LNCaP clone FGC (cell line): ENCODE measurements around the gene ALB.

Experiments
- DNase-seq: peaks from one replicate; pipeline ENCODE4 v3.0.0-alpha.2; 2011; ENCODE audit warnings: low read depth
- H3K4me3 ChIP-seq: 2 replicates; pipeline ENCODE4 v1.5.1; 2011; ENCODE audit warnings: mild to moderate bottlenecking, low read depth, low read length, control low read depth
- TF ChIP-seq, protein P1 (sequence below): IDR thresholded peaks from 2 replicates; pipeline ENCODE4 v1.5.1; 2012; ENCODE audit warnings: mild to moderate bottlenecking; ENCODE audit not compliant: control insufficient read depth, insufficient read depth; ENCODE audit errors: extremely low read depth

The ALB gene

GRCh38 chr4:73429118-73429517, 25.0 kb downstream of the ALB start:
- TF ChIP-seq, protein P1, sequence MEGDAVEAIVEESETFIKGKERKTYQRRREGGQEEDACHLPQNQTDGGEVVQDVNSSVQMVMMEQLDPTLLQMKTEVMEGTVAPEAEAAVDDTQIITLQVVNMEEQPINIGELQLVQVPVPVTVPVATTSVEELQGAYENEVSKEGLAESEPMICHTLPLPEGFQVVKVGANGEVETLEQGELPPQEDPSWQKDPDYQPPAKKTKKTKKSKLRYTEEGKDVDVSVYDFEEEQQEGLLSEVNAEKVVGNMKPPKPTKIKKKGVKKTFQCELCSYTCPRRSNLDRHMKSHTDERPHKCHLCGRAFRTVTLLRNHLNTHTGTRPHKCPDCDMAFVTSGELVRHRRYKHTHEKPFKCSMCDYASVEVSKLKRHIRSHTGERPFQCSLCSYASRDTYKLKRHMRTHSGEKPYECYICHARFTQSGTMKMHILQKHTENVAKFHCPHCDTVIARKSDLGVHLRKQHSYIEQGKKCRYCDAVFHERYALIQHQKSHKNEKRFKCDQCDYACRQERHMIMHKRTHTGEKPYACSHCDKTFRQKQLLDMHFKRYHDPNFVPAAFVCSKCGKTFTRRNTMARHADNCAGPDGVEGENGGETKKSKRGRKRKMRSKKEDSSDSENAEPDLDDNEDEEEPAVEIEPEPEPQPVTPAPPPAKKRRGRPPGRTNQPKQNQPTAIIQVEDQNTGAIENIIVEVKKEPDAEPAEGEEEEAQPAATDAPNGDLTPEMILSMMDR = no peak
- H3K4me3 ChIP-seq = no peak overlapping the region
- no peak for DNase-seq

DNA sequence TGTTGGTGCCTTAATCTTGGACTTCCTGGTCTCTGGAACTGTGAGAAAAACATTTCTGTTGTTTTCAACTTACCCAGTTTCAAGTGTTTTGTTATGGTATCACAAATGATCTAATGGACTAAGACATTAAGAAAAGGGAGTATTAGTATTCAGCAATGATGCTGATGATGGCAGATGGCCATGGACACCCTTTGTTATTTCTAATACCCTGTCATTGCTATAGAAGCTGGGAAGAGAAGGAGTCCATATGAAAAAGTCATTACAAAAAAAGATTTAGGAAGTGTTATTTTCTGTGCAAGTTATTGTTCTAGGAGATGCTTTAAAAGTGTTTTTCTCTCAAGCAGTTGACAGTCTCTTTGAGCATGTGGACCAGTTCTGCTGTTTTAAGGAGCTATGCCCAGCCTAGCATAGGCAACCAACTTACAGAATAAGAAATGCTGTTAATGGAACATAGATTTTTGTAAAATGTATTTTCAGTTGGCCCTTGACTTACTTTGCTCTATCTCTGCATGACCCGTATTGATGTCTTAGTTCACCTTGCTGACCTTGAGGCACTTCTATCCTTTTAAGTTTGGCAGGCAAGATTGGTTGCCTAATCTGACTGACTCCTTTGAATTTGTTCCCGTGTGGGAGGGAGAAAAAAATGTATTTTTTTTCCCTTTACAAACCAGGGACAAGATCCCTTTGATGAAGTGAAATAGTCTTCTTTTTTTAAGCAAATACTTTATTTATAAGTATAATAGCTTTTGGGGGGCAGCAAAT, 25.9 kb downstream of the ALB start:
- no peak for DNase-seq
- TF ChIP-seq, protein P1 = no peak
- no peak overlapping the region for H3K4me3 ChIP-seq

DNA sequence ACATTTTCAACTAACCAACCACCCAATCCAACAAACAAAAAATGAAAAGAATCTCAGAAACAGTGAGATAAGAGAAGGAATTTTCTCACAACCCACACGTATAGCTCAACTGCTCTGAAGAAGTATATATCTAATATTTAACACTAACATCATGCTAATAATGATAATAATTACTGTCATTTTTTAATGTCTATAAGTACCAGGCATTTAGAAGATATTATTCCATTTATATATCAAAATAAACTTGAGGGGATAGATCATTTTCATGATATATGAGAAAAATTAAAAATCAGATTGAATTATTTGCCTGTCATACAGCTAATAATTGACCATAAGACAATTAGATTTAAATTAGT, 27.7 kb downstream of the ALB start:
- H3K4me3 ChIP-seq = no peak overlapping the region
- DNase-seq = no peak
- TF ChIP-seq, protein P1 = no peak

DNA sequence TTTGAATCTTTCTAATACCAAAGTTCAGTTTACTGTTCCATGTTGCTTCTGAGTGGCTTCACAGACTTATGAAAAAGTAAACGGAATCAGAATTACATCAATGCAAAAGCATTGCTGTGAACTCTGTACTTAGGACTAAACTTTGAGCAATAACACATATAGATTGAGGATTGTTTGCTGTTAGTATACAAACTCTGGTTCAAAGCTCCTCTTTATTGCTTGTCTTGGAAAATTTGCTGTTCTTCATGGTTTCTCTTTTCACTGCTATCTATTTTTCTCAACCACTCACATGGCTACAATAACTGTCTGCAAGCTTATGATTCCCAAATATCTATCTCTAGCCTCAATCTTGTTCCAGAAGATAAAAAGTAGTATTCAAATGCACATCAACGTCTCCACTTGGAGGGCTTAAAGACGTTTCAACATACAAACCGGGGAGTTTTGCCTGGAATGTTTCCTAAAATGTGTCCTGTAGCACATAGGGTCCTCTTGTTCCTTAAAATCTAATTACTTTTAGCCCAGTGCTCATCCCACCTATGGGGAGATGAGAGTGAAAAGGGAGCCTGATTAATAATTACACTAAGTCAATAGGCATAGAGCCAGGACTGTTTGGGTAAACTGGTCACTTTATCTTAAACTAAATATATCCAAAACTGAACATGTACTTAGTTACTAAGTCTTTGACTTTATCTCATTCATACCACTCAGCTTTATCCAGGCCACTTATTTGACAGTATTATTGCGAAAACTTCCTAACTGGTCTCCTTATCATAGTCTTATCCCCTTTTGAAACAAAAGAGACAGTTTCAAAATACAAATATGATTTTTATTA, 28.3 kb downstream of the ALB start:
- TF ChIP-seq, protein P1 = no peak

GRCh38 chr4:73433140-73433539, 29.1 kb downstream of the ALB start:
- TF ChIP-seq, protein P1 = no peak
- DNase-seq = no peak
- H3K4me3 ChIP-seq = no peak overlapping the region

More for the DNA sequence above, 28.3 kb downstream of the ALB start:
- H3K4me3 ChIP-seq = no peak overlapping the region
- DNase-seq = no peak

GRCh38 chr4:73434311-73434710, 30.2 kb downstream of the ALB start:
- DNase-seq = no peak
- TF ChIP-seq, protein P1 = no peak
- no peak overlapping the region for H3K4me3 ChIP-seq
